Measurements from ENCODE around the gene RFTN1.

The RFTN1 gene

DNA sequence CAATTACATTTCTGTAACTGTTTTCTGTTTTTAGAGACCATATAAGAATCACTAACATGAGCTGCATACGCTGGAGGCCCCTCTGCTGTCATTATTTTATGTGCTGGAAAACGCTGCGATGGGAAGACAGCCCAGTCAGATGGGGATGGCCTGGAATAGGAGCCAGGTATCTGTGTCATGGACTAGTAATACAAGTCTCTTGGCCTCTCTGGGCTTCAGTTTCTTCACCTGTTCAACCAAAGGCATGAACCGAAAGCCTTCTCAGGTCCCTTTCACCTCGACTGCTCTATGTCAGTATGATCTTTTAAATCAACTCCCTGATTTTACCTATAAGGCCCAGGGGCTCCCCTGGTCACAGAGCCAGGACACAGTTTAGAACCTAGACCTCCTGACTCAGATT lies 14.6 kb upstream of the RFTN1 start:
- Histone ChIP-seq H2BK12ac (ENCODE audit: low read length) (no peak overlapping the region), H3K23ac (ENCODE audit: low read depth, low read length, poor library complexity) (no peak overlapping the region), H2BK5ac (ENCODE audit: low read length) (no peak overlapping the region), H3K14ac (ENCODE audit: low read length) (no peak overlapping the region), H2AFZ (ENCODE audit: low read length) (no peak overlapping the region), H3K4me2 (ENCODE audit: insufficient read depth, low read length, poor library complexity, severe bottlenecking) (no peak overlapping the region), H3K9me3 (replicated peaks in 1 of 2; ENCODE audit: control insufficient read depth in 2 of 2, insufficient read depth in 1 of 2, low read depth in 1 of 2, low read length in 2 of 2) (no peaks in the 10 kb centered on the region), H3K9ac (ENCODE audit: low read depth, low read length, poor library complexity) (no peak overlapping the region), H4K91ac (ENCODE audit: low read depth, low read length, poor library complexity) (no peak overlapping the region), H2BK15ac (ENCODE audit: low read length) (no peak overlapping the region), H3K4me1 (ENCODE audit: control insufficient read depth in 2 of 2, insufficient read depth in 1 of 2, low read depth in 1 of 2, low read length in 2 of 2) (no peaks in the 10 kb centered on the region), H3K4me3 (ENCODE audit: low read length in 2 of 2) (no peak overlapping the region), H3K27ac (replicated peaks; ENCODE audit: low read length) (no peak overlapping the region), H4K8ac (ENCODE audit: low read depth, low read length) (no peak overlapping the region), H3K79me1 (ENCODE audit: low read depth, low read length) (no peaks in the 10 kb centered on the region), H3K27me3 (ENCODE audit: control insufficient read depth in 3 of 3, insufficient read depth in 3 of 3, low read depth in 1 of 3, low read length in 3 of 3) (peaks cover 0 to 13% (median 0%) of the 10 kb centered on the region in 3 experiments), H3K18ac (ENCODE audit: low read length) (no peak overlapping the region), H2BK120ac (ENCODE audit: low read depth, low read length) (no peak overlapping the region), H2AK5ac (ENCODE audit: low read depth, low read length) (no peak overlapping the region), H3K36me3 (replicated peaks in 1 of 2; ENCODE audit: control insufficient read depth in 2 of 2, insufficient read depth in 2 of 2, low read length in 2 of 2) (no peaks in the 10 kb centered on the region), H3K4ac (ENCODE audit: low read length) (no peak overlapping the region)
- WGBS, 2 donors (ENCODE audit: extremely low coverage in 2 of 2, insufficient read length in 2 of 2, insufficient replicate concordance in 1 of 2), result no CpG with 5 or more reads among the region's 5 CpGs
- DNase-seq (ENCODE audit: low spot score), result no peak

DNA sequence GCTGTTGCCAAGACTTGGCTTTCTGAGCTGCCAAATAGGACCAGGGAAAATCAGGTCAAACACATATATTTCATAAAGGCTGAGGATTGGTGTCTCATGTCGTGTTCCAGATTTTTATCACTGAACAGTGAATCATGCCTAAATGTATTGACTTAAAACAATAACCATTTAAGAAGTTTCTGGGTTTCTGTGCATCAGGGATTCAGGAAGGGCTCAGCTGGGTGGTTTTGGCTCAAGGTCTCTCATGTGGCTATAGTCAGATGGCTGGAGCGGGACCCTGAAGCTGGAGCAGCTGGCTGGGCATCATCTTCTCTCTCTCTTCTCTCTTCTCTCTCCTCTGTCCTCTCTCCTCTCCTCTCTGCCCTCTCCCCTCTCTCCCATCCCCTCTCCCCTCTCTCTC lies 10.7 kb upstream of the RFTN1 start:
- DNase-seq (ENCODE audit: low spot score), result no peak

DNA sequence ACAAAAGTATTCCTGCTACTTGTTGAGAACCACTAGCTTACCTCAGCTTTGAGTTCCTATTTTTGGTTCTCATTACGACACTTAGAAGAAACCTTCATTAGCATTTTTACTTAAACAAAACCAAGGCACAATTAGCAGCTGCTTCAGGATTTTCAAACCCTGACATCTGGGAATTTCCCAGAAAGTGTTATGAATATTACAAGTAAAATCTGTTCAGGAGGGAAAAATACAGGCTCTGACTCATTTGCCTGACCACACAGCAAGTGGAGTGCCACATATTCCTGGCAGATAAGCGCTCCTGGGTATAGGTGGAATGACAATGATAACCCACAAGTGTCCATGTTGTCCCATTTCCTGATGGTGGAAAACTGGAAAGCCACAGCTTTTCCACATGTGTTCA lies 10.3 kb upstream of the RFTN1 start:
- no peak overlapping the region for H3K18ac ChIP-seq (ENCODE audit: low read length)
- no peaks in the 10 kb centered on the region for H3K79me1 ChIP-seq (ENCODE audit: low read depth, low read length)
- no peak overlapping the region for H3K4me3 ChIP-seq (ENCODE audit: low read length in 2 of 2)
- H2BK120ac ChIP-seq (ENCODE audit: low read depth, low read length), result no peak overlapping the region
- H3K4ac ChIP-seq (ENCODE audit: low read length), result no peak overlapping the region
- no peak overlapping the region for H4K8ac ChIP-seq (ENCODE audit: low read depth, low read length)
- peaks cover 0 to 26% (median 0%) of the 10 kb centered on the region in 3 experiments for H3K27me3 ChIP-seq (ENCODE audit: control insufficient read depth in 3 of 3, insufficient read depth in 3 of 3, low read depth in 1 of 3, low read length in 3 of 3)
- WGBS, 2 donors (ENCODE audit: extremely low coverage in 2 of 2, insufficient read length in 2 of 2, insufficient replicate concordance in 1 of 2), result no CpG with 5 or more reads among the region's 2 CpGs
- H3K14ac ChIP-seq (ENCODE audit: low read length), result no peak overlapping the region
- H3K27ac ChIP-seq (replicated peaks; ENCODE audit: low read length), result no peak overlapping the region
- no peaks in the 10 kb centered on the region for H3K36me3 ChIP-seq (replicated peaks in 1 of 2; ENCODE audit: control insufficient read depth in 2 of 2, insufficient read depth in 2 of 2, low read length in 2 of 2)
- no peak overlapping the region for H2BK5ac ChIP-seq (ENCODE audit: low read length)
- H3K9me3 ChIP-seq (replicated peaks in 1 of 2; ENCODE audit: control insufficient read depth in 2 of 2, insufficient read depth in 1 of 2, low read depth in 1 of 2, low read length in 2 of 2), result no peaks in the 10 kb centered on the region
- H3K4me1 ChIP-seq (ENCODE audit: control insufficient read depth in 2 of 2, insufficient read depth in 1 of 2, low read depth in 1 of 2, low read length in 2 of 2), result peaks cover 1 to 5% of the 10 kb centered on the region in 2 donors
- DNase-seq (ENCODE audit: low spot score), result no peak
- H2AK5ac ChIP-seq (ENCODE audit: low read depth, low read length), result no peak overlapping the region
- H3K4me2 ChIP-seq (ENCODE audit: insufficient read depth, low read length, poor library complexity, severe bottlenecking), result no peak overlapping the region
- no peak overlapping the region for H3K9ac ChIP-seq (ENCODE audit: low read depth, low read length, poor library complexity)
- H3K23ac ChIP-seq (ENCODE audit: low read depth, low read length, poor library complexity), result no peak overlapping the region
- H2AFZ ChIP-seq (ENCODE audit: low read length), result no peak overlapping the region
- H4K91ac ChIP-seq (ENCODE audit: low read depth, low read length, poor library complexity), result no peak overlapping the region
- H2BK12ac ChIP-seq (ENCODE audit: low read length), result no peak overlapping the region
- H2BK15ac ChIP-seq (ENCODE audit: low read length), result no peak overlapping the region

More for the DNA sequence above, 10.7 kb upstream of the RFTN1 start:
- H2AK5ac ChIP-seq (ENCODE audit: low read depth, low read length), result no peak overlapping the region
- H3K14ac ChIP-seq (ENCODE audit: low read length), result no peak overlapping the region
- H3K23ac ChIP-seq (ENCODE audit: low read depth, low read length, poor library complexity), result no peak overlapping the region
- no peaks in the 10 kb centered on the region for H3K36me3 ChIP-seq (replicated peaks in 1 of 2; ENCODE audit: control insufficient read depth in 2 of 2, insufficient read depth in 2 of 2, low read length in 2 of 2)
- H2BK120ac ChIP-seq (ENCODE audit: low read depth, low read length), result no peak overlapping the region
- no peak overlapping the region for H4K8ac ChIP-seq (ENCODE audit: low read depth, low read length)
- H3K4me1 ChIP-seq (ENCODE audit: control insufficient read depth in 2 of 2, insufficient read depth in 1 of 2, low read depth in 1 of 2, low read length in 2 of 2), result peaks cover 1 to 5% of the 10 kb centered on the region in 2 donors
- no peak overlapping the region for H2BK5ac ChIP-seq (ENCODE audit: low read length)
- H3K4me2 ChIP-seq (ENCODE audit: insufficient read depth, low read length, poor library complexity, severe bottlenecking), result no peak overlapping the region
- no peak overlapping the region for H3K4me3 ChIP-seq (ENCODE audit: low read length in 2 of 2)
- H3K9me3 ChIP-seq (replicated peaks in 1 of 2; ENCODE audit: control insufficient read depth in 2 of 2, insufficient read depth in 1 of 2, low read depth in 1 of 2, low read length in 2 of 2), result no peaks in the 10 kb centered on the region
- H3K79me1 ChIP-seq (ENCODE audit: low read depth, low read length), result no peaks in the 10 kb centered on the region
- H2AFZ ChIP-seq (ENCODE audit: low read length), result no peak overlapping the region
- H3K27ac ChIP-seq (replicated peaks; ENCODE audit: low read length), result no peak overlapping the region
- H2BK15ac ChIP-seq (ENCODE audit: low read length), result no peak overlapping the region
- peaks cover 0 to 25% (median 0%) of the 10 kb centered on the region in 3 experiments for H3K27me3 ChIP-seq (ENCODE audit: control insufficient read depth in 3 of 3, insufficient read depth in 3 of 3, low read depth in 1 of 3, low read length in 3 of 3)
- no peak overlapping the region for H2BK12ac ChIP-seq (ENCODE audit: low read length)
- no CpG with 5 or more reads among the region's 2 CpGs for WGBS, 2 donors (ENCODE audit: extremely low coverage in 2 of 2, insufficient read length in 2 of 2, insufficient replicate concordance in 1 of 2)
- no peak overlapping the region for H3K4ac ChIP-seq (ENCODE audit: low read length)
- H3K9ac ChIP-seq (ENCODE audit: low read depth, low read length, poor library complexity), result no peak overlapping the region
- no peak overlapping the region for H4K91ac ChIP-seq (ENCODE audit: low read depth, low read length, poor library complexity)
- H3K18ac ChIP-seq (ENCODE audit: low read length), result no peak overlapping the region

DNA sequence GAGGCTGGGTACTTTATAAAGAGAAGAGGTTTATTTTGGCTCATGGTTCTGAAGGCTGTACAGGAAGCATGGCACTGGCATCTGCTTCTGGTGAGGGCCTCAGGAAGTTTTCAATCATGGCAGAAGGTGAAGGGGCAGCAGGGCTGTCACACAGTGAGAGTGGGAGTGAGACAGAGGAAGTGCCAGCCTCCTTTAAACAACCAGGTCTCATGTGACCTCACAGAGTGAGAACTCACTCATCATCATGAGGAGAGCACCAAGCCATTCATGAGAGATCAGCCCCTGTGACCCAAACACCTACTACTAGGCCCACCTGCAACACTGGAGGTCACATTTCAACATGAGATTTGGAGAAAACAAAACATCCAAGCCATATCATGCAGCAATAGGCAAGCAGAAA lies 9.3 kb upstream of the RFTN1 start:
- Histone ChIP-seq H2BK12ac (ENCODE audit: low read length) (no peak overlapping the region), H4K8ac (ENCODE audit: low read depth, low read length) (no peak overlapping the region), H3K9ac (ENCODE audit: low read depth, low read length, poor library complexity) (no peak overlapping the region), H3K9me3 (replicated peaks in 1 of 2; ENCODE audit: control insufficient read depth in 2 of 2, insufficient read depth in 1 of 2, low read depth in 1 of 2, low read length in 2 of 2) (no peaks in the 10 kb centered on the region), H2AK5ac (ENCODE audit: low read depth, low read length) (no peak overlapping the region), H3K4ac (ENCODE audit: low read length) (no peak overlapping the region), H2AFZ (ENCODE audit: low read length) (no peak overlapping the region), H3K4me2 (ENCODE audit: insufficient read depth, low read length, poor library complexity, severe bottlenecking) (no peak overlapping the region), H3K27me3 (ENCODE audit: control insufficient read depth in 3 of 3, insufficient read depth in 3 of 3, low read depth in 1 of 3, low read length in 3 of 3) (peaks cover 0 to 33% (median 0%) of the 10 kb centered on the region in 3 experiments), H3K14ac (ENCODE audit: low read length) (no peak overlapping the region), H2BK15ac (ENCODE audit: low read length) (no peak overlapping the region), H3K79me1 (ENCODE audit: low read depth, low read length) (no peaks in the 10 kb centered on the region), H4K91ac (ENCODE audit: low read depth, low read length, poor library complexity) (no peak overlapping the region), H2BK5ac (ENCODE audit: low read length) (no peak overlapping the region), H3K4me1 (ENCODE audit: control insufficient read depth in 2 of 2, insufficient read depth in 1 of 2, low read depth in 1 of 2, low read length in 2 of 2) (peaks cover 1 to 5% of the 10 kb centered on the region in 2 donors), H3K4me3 (ENCODE audit: low read length in 2 of 2) (no peak overlapping the region), H3K23ac (ENCODE audit: low read depth, low read length, poor library complexity) (no peak overlapping the region), H3K36me3 (replicated peaks in 1 of 2; ENCODE audit: control insufficient read depth in 2 of 2, insufficient read depth in 2 of 2, low read length in 2 of 2) (no peaks in the 10 kb centered on the region), H2BK120ac (ENCODE audit: low read depth, low read length) (no peak overlapping the region), H3K27ac (replicated peaks; ENCODE audit: low read length) (no peak overlapping the region), H3K18ac (ENCODE audit: low read length) (no peak overlapping the region)
- no peak for DNase-seq (ENCODE audit: low spot score)

All from neuronal stem cell (in vitro differentiated cells).